NCI-H128 (cell line): ENCODE measurements around the gene POP7.
"Not testable (repeated sequence)": the region's sequence is repeated elsewhere in the genome, so short reads cannot be mapped to it uniquely, and the experiment has no call there.

Experiments used
- DNase-seq: peaks from one replicate; lab custom pipeline; 2025; ENCODE audit not compliant: unreplicated experiment; lab: John Stamatoyannopoulos, UW

POP7 gene

GRCh38 chr7:100723732-100724275 is 17.9 kb downstream of the POP7 start:
- DNase-seq = no peak

- DNase-seq = not testable (repeated sequence)
Observed at GRCh38 chr7:100724364-100724763, 18.4 kb downstream of the POP7 start.

- DNase-seq = no peak
Observed at GRCh38 chr7:100726996-100727761, 21.3 kb downstream of the POP7 start.

GRCh38 chr7:100728196-100728595 is 22.3 kb downstream of the POP7 start:
- DNase-seq = no peak

- no peak for DNase-seq
Observed at GRCh38 chr7:100730136-100730800, 24.3 kb downstream of the POP7 start.

- DNase-seq = no peak
Observed at GRCh38 chr7:100731937-100732636, 26.2 kb downstream of the POP7 start.

- DNase-seq = no peak
Observed at GRCh38 chr7:100735730-100736129, 29.8 kb downstream of the POP7 start.

GRCh38 chr7:100736671-100737070 is 30.8 kb downstream of the POP7 start:
- DNase-seq = no peak

GRCh38 chr7:100739934-100740333 is 34.0 kb downstream of the POP7 start:
- DNase-seq = no peak

- no peak for DNase-seq
Observed at GRCh38 chr7:100744605-100745004, 38.7 kb downstream of the POP7 start.

GRCh38 chr7:100745184-100745583 is 39.3 kb downstream of the POP7 start:
- DNase-seq = no peak

- DNase-seq = no peak
Observed at GRCh38 chr7:100752994-100753393, 47.1 kb downstream of the POP7 start.

- no peak for DNase-seq
Observed at GRCh38 chr7:100753750-100754149, 47.8 kb downstream of the POP7 start.
